ENCODE measurements around the gene ARNT2. TPM values are rescaled to one million over a fixed set of nuclear protein-coding genes. Genes with fewer than 3 reads are reported as not detected.

ARNT2 gene
- total RNA-seq, 1 donor from 2014 or later, result 0.87 TPM

DNA sequence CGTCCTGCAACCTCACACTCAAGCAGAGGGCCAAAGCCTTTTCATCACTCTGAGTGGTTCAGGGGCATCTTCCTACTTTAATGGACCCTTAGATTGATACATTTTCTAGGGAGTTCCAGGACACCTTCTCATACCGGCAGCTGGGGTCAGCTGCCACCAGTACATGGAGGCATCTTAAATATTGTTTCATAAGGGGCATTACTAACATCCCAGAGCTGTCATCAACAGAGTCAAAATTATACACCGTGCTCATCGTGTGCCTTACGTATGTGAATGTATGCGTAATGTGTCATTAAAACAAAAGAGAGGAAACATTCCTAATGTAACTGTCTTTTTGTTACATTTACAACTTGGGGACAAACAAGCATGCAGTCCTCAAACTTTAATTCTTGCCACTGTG, 57.9 kb downstream of the ARNT2 start:
- Mint-ChIP-seq H3K27ac (ENCODE audit: unreplicated experiment) (no peak overlapping the region), H3K27me3 (ENCODE audit: unreplicated experiment) (no peaks in the 10 kb centered on the region), H3K4me3 (ENCODE audit: unreplicated experiment) (no peak overlapping the region), H3K4me1 (ENCODE audit: unreplicated experiment) (peaks cover 14% of the 10 kb centered on the region), H3K9me3 (ENCODE audit: unreplicated experiment) (no peaks in the 10 kb centered on the region), H3K36me3 (ENCODE audit: low read depth, unreplicated experiment) (no peaks in the 10 kb centered on the region)
- TF ChIP-seq, protein P1, sequence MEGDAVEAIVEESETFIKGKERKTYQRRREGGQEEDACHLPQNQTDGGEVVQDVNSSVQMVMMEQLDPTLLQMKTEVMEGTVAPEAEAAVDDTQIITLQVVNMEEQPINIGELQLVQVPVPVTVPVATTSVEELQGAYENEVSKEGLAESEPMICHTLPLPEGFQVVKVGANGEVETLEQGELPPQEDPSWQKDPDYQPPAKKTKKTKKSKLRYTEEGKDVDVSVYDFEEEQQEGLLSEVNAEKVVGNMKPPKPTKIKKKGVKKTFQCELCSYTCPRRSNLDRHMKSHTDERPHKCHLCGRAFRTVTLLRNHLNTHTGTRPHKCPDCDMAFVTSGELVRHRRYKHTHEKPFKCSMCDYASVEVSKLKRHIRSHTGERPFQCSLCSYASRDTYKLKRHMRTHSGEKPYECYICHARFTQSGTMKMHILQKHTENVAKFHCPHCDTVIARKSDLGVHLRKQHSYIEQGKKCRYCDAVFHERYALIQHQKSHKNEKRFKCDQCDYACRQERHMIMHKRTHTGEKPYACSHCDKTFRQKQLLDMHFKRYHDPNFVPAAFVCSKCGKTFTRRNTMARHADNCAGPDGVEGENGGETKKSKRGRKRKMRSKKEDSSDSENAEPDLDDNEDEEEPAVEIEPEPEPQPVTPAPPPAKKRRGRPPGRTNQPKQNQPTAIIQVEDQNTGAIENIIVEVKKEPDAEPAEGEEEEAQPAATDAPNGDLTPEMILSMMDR (IDR thresholded peaks at IDR 0.05; ENCODE audit: unreplicated experiment), result no peak
- no peak for DNase-seq (ENCODE audit: low spot score)

- H3K4me3 Mint-ChIP-seq (ENCODE audit: unreplicated experiment), result no peak overlapping the region
- TF ChIP-seq, protein P1 (IDR thresholded peaks at IDR 0.05; ENCODE audit: unreplicated experiment), result no peak
- H3K27me3 Mint-ChIP-seq (ENCODE audit: unreplicated experiment), result no peaks in the 10 kb centered on the region
- peaks cover 16% of the 10 kb centered on the region for H3K4me1 Mint-ChIP-seq (ENCODE audit: unreplicated experiment)
- H3K36me3 Mint-ChIP-seq (ENCODE audit: low read depth, unreplicated experiment), result no peaks in the 10 kb centered on the region
- H3K9me3 Mint-ChIP-seq (ENCODE audit: unreplicated experiment), result no peaks in the 10 kb centered on the region
- DNase-seq (ENCODE audit: low spot score), result no peak
- H3K27ac Mint-ChIP-seq (ENCODE audit: unreplicated experiment), result no peak overlapping the region
Measured at GRCh38 chr15:80462836-80463512, 58.8 kb downstream of the ARNT2 start.

DNA sequence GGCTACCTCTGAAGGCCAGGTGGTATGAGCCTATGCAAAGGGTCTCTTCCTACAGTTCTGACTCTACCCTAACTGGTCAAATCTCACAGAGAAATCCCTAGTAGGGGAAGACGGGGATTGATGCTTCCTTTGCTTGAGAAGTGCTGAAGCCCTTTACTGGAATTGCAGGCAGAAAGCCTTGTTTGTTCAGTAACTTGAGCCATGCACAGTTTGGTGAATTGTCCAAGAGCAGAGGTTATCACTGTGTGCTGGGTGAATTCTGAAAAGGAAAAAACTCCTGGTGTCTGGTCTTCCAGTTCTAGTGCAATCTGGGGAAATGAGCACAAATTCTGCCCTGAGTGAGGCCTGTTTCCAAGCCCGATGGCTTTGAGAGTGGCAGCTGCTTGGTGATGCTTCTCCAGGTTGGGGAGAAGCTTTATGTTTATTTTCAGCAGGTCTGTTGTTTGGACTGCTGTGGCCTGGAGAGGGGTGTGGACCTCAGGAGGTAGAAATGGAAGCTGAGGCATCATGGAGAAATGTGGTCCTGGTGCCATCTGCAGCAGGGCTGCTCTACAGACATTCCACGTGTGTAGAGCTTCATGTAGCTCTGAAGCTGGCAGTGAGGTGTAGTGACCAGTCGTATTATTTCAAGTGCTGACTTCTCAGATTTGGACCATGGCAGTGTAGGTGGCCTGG, 60.9 kb downstream of the ARNT2 start:
- H3K36me3 Mint-ChIP-seq (ENCODE audit: low read depth, unreplicated experiment), result no peaks in the 10 kb centered on the region
- H3K4me3 Mint-ChIP-seq (ENCODE audit: unreplicated experiment), result no peak overlapping the region
- no peak overlapping the region for H3K27ac Mint-ChIP-seq (ENCODE audit: unreplicated experiment)
- DNase-seq (ENCODE audit: low spot score), result no peak
- H3K4me1 Mint-ChIP-seq (ENCODE audit: unreplicated experiment), result peaks cover 6% of the 10 kb centered on the region
- H3K9me3 Mint-ChIP-seq (ENCODE audit: unreplicated experiment), result no peaks in the 10 kb centered on the region
- no peaks in the 10 kb centered on the region for H3K27me3 Mint-ChIP-seq (ENCODE audit: unreplicated experiment)
- TF ChIP-seq, protein P1 (IDR thresholded peaks at IDR 0.05; ENCODE audit: unreplicated experiment), result no peak

DNA sequence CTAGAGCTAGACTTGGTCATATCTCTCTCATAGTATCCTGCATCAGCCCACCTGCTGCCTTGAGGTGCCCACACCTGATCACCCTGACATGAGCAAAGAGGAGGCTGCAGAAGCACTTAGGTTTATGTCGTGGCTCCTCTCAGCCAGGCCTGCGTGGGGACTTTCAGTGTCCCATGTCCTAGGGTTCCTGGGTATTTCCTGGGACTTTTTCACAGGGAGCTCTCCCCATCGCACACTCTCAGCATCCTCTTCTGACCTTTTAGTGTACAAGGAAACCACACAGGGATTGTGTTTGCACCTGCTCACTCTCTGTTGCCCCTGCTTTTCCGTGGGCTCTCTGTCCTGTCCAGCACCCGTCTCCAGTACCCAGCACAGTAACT, 61.4 kb downstream of the ARNT2 start:
- Mint-ChIP-seq H3K27me3 (ENCODE audit: unreplicated experiment) (peaks cover 3% of the 10 kb centered on the region), H3K9me3 (ENCODE audit: unreplicated experiment) (no peaks in the 10 kb centered on the region), H3K4me1 (ENCODE audit: unreplicated experiment) (peaks cover 6% of the 10 kb centered on the region), H3K27ac (ENCODE audit: unreplicated experiment) (no peak overlapping the region), H3K36me3 (ENCODE audit: low read depth, unreplicated experiment) (no peaks in the 10 kb centered on the region), H3K4me3 (ENCODE audit: unreplicated experiment) (no peak overlapping the region)
- DNase-seq (ENCODE audit: low spot score), result no peak
- TF ChIP-seq, protein P1 (IDR thresholded peaks at IDR 0.05; ENCODE audit: unreplicated experiment), result no peak

DNA sequence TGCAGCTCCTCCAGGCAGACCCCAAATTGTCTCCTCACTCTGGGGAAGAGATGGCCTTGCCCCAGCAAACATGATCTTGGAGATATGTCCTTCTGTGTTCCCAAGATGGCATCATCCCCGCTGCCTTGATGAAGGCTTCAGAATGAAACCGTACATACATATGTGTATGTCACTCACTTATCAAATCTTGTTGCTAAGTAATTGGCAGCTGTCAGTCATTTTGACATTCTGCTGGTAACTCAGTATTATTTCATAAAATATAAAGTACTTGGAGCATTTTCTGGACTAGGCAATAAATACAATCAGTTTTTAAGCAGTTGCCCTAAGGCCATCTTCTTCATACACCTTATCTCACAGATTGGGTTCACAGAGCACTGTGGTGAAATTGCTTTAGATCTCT, 62.4 kb downstream of the ARNT2 start:
- Mint-ChIP-seq H3K4me1 (ENCODE audit: unreplicated experiment) (peaks cover 6% of the 10 kb centered on the region), H3K9me3 (ENCODE audit: unreplicated experiment) (no peaks in the 10 kb centered on the region), H3K27ac (ENCODE audit: unreplicated experiment) (no peak overlapping the region), H3K4me3 (ENCODE audit: unreplicated experiment) (no peak overlapping the region), H3K27me3 (ENCODE audit: unreplicated experiment) (peaks cover 3% of the 10 kb centered on the region), H3K36me3 (ENCODE audit: low read depth, unreplicated experiment) (no peaks in the 10 kb centered on the region)
- DNase-seq (ENCODE audit: low spot score), result no peak
- TF ChIP-seq, protein P1 (IDR thresholded peaks at IDR 0.05; ENCODE audit: unreplicated experiment), result no peak

Data from endothelial cell (in vitro differentiated cells).